ENCODE measurements around the gene OR2F1. TPM values are rescaled to one million over a fixed set of nuclear protein-coding genes. Genes with fewer than 3 reads are reported as not detected.

OR2F1 gene
- not detected in 2 replicates for total RNA-seq

- intact Hi-C loops (cut with micrococcal nuclease) = no loop called here
These were observed at the start of gene OR2F1 for GRCh38 chr7:143954544-143954943. TSS of gene OR2F1 (plus strand) at chr7:143954844. CDS start at chr7:143959971, 5,127 bp downstream.

- intact Hi-C loops (cut with micrococcal nuclease) = loop anchor here (10.0 kb wide), 1 partner anchor 909 kb away; no protein-coding TSS in a partner anchor
These were observed 49.1 kb upstream of the OR2F1 start for GRCh38 chr7:143905509-143905908.

GRCh38 chr7:143906151-143906550, 48.5 kb upstream of the OR2F1 start:
- intact Hi-C loops (cut with micrococcal nuclease) = loop anchor here (10.0 kb wide), 1 partner anchor 909 kb away; no protein-coding TSS in a partner anchor

GRCh38 chr7:143906895-143907294, 47.7 kb upstream of the OR2F1 start:
- intact Hi-C loops (cut with micrococcal nuclease) = loop anchor here (10.0 kb wide), 1 partner anchor 908 kb away; no protein-coding TSS in a partner anchor

- intact Hi-C loops (cut with micrococcal nuclease) = loop anchor here (10.0 kb wide), 1 partner anchor 907 kb away; no protein-coding TSS in a partner anchor
These were observed 46.5 kb upstream of the OR2F1 start for GRCh38 chr7:143908120-143908519.

GRCh38 chr7:143909863-143910262, 44.8 kb upstream of the OR2F1 start:
- intact Hi-C loops (cut with micrococcal nuclease) = loop anchor here (10.0 kb wide), 1 partner anchor 905 kb away; no protein-coding TSS in a partner anchor

- intact Hi-C loops (cut with micrococcal nuclease) = no loop called here
These were observed 44.0 kb upstream of the OR2F1 start for GRCh38 chr7:143910473-143911248.

- intact Hi-C loops (cut with micrococcal nuclease) = no loop called here
These were observed 40.6 kb upstream of the OR2F1 start for GRCh38 chr7:143913945-143914615.

- intact Hi-C loops (cut with micrococcal nuclease) = no loop called here
These were observed 39.5 kb upstream of the OR2F1 start for GRCh38 chr7:143914938-143915652.

- intact Hi-C loops (cut with micrococcal nuclease) = no loop called here
These were observed 29.8 kb upstream of the OR2F1 start for GRCh38 chr7:143924851-143925250.

- intact Hi-C loops (cut with micrococcal nuclease) = no loop called here
These were observed 25.3 kb upstream of the OR2F1 start for GRCh38 chr7:143929224-143929920.

GRCh38 chr7:143931739-143932138, 22.9 kb upstream of the OR2F1 start:
- intact Hi-C loops (cut with micrococcal nuclease) = loop anchor here (5.0 kb wide), 1 partner anchor 61 kb away; no protein-coding TSS in a partner anchor

- intact Hi-C loops (cut with micrococcal nuclease) = loop anchor here (5.0 kb wide), 1 partner anchor 58 kb away; no protein-coding TSS in a partner anchor
These were observed 19.9 kb upstream of the OR2F1 start, which contains the start of gene OR2F2 for GRCh38 chr7:143934526-143935325. TSS of gene OR2F2 (plus strand) at chr7:143935233. CDS start at chr7:143935233, 0 bp downstream.

- intact Hi-C loops (cut with micrococcal nuclease) = no loop called here
These were observed 18.3 kb upstream of the OR2F1 start for GRCh38 chr7:143936087-143937009.

GRCh38 chr7:143938379-143939243, 16.0 kb upstream of the OR2F1 start:
- intact Hi-C loops (cut with micrococcal nuclease) = no loop called here

GRCh38 chr7:143945423-143945822, 9.2 kb upstream of the OR2F1 start:
- intact Hi-C loops (cut with micrococcal nuclease) = no loop called here

GRCh38 chr7:143947111-143947510, 7.5 kb upstream of the OR2F1 start:
- intact Hi-C loops (cut with micrococcal nuclease) = no loop called here

GRCh38 chr7:143948733-143949132, 5.9 kb upstream of the OR2F1 start:
- intact Hi-C loops (cut with micrococcal nuclease) = no loop called here

Data from T-helper 1 cell treated with Interleukin-12 subunit alpha and Interleukin-12 subunit beta and Interleukin-4 antibody, amounts not matched to agents 30 ng/mL and 1 ng/mL, for 36 hours (primary cell).